ENCODE data around the gene BORCS5. TPM values are rescaled to one million over a fixed set of nuclear protein-coding genes. Genes with fewer than 3 reads are reported as not detected.
"Not testable (repeated sequence)": the region's sequence is repeated elsewhere in the genome, so short reads cannot be mapped to it uniquely, and the experiment has no call there.

BORCS5 gene
- polyA plus RNA-seq, 4 donors, result 7.6 to 8.9 (median 8.0) TPM

DNA sequence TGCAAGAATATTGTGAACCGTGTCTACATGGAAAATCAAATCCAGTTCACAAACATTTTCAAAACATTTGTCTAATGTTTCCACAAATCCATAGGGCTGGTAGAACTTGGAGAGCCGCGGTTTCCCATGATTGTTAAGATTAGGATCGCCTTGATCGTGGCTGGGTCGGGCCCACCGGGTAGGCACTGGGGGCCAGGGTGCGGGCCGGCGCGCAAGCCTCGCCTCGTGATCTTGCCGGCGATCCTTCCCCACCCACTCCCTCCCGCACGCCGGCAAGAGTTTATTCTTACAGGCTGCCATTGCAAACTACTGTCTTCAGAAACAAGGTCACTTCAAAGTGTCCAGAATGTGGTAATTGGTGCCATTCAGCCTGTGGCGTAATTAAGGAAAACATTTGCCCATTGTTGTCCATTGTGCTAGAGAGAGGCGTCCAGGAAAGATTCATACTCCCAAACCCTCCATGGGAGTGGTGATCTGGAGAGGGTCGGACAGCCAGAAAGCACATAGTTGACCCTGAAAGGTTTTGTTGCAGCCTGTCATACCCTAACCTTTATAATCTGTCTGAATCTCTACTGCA lies 95.5 kb downstream of the BORCS5 start:
- no peak for DNase-seq (ENCODE audit: low read depth in 4 of 4, low spot score in 3 of 4)

DNA sequence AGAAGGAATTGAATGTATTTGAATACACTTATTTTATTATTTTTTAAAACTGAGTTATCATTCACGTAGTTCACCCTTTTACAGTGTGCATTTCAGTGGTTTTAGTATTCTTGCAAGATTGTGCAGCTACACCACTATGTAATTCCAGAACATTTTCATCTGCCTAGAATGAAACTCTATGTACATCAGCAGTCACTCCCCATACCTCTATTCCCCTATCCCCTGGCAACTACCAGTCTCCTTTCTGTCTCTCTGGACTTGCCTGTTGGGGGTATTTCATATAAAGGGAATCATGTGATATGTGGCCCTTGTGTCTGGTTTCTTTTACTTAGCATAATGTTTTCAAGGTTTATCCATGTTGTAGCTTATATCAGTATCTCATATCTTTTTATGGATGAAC lies 96.8 kb downstream of the BORCS5 start:
- no peak for DNase-seq (ENCODE audit: low read depth in 4 of 4, low spot score in 3 of 4)

DNA sequence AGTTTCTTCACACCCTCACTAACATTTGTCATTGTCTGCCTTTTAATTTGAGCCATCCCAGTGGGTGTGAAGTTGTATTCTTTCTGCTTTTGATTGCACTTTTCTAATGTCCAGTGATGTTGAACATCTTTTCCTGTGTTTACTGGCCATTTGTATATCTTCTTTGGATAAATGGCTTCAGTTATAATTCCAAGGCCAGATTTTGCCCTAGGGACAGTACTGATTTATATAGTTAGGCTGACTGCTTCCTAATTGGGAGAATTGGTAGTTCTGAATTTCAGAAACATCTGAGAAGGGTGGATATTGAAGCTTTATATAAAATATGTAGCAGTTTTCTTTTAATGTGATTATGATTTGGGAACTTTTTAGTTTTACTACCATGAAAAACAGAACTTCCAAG lies 97.4 kb downstream of the BORCS5 start:
- DNase-seq (ENCODE audit: low read depth in 4 of 4, low spot score in 3 of 4), result no peak

DNA sequence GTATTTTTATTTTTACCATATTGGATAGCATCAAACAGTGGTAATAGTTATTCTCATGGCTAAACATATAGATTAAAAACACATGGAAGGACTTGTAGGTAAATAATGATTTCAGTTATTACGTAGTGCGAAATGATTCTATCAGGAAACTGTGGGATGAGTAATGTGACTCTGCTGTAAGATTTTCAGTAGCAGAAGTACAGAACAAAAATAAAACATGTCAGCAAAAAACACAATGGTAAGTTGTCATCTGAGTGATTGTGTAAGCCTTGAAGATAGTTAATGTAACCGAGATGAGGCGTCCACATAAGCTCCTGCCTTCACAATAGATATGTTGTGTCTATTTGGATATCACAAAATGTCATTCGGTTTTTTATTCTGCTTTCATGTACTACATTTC lies 99.8 kb downstream of the BORCS5 start:
- no peak for DNase-seq (ENCODE audit: low read depth in 4 of 4, low spot score in 3 of 4)

DNA sequence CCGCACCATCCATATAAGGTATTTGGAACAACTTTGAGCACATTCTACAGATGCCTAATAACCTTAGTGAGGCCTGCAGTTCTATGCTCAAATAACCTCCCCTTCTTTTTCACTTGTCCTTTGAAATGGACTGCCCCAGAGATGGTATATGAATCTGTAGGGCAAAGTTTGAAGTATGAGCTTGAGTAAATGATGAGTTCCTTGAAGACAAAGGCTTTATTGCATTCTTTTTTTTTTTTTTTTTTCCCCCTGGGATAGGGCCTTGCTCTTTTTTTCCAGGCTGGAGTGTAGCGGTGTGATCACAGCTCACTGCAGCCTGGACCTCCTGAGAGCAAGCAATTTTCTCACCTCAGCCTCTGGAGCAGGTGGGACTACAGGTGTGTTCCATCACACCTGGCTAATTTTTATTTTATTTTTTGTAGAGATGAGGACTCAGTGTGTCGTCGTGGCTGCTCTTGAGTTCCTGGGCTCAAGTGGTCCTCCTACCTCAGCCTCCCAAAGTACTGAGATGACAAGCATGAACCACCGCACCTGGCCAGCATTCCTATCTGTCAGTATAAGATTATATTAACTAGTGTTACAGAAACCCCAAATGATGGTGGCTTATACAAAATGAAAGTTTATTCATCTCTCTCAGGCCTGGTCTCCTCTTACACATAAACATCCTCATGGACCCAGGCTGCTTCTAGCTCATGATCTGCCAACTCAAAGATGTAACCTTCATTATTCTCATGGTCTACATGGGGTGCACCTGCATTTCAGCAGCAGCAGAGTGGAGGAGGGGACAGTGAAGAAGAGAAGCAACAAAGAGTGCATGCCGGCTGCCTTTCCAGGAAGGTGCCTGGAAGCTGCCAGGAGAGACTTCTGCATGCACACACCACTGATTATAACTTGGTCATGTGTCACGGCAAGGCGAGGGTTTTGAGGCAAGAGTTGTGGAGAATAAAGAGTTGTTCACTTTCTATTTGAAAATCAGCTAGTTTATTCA lies 104.4 kb downstream of the BORCS5 start:
- DNase-seq (ENCODE audit: low read depth in 4 of 4, low spot score in 3 of 4), result no peak

DNA sequence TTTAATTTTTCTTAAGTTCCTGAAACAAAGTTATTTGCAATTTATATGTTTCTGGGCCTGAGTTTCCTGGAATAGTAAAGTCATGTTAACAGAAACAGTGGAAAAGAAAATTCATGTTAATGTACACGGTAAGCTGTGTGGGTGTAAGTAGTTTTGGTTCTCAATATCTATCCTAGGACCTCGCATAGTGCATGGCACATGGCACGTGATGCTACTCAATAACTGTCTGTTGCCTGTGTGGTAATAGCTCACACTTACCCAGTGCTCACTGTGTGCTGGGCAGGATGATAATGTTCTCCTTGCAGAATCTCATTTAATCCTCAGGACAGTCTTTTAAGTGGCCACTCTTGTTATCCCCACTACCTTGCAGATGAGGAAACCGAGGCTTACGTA lies 105.0 kb downstream of the BORCS5 start:
- DNase-seq (ENCODE audit: low read depth in 4 of 4, low spot score in 3 of 4), result no peak

DNA sequence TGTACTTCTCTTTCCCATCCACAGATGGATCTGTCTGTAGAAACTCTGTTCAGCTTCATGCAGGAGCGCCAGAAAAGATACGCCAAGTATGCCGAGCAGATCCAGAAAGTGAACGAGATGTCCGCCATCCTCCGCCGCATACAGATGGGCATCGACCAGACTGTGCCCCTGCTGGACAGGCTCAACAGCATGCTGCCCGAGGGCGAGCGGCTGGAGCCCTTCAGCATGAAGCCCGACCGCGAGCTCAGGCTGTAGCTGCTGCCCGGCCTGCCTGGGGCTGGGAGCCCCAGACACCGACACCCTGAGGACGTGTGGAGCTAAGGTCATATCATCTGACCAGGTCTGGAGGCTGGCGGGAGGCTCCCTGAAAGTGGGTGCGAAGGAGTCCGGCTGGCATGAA lies 108.6 kb downstream of the BORCS5 start:
- DNase-seq (ENCODE audit: low read depth in 4 of 4, low spot score in 3 of 4), result no peak

DNA sequence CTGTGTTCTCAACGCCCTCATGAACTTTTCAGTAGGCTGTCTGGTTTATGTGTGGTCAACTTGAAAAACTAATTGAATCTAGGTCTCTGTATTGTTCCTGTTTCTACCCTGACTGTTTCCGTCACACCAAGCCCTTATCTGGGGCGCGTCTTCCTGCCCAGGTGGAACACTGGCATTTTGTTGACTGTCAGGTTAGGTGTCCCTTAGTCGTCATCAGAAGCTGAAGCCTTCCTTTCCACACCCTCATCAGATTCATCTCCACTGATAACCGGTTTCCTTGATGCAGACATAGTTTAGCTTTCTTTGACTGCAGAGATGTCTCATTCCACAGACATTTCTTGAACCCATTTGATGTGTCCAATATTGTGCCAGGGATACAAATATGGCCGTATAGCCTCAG lies 109.3 kb downstream of the BORCS5 start:
- no peak for DNase-seq (ENCODE audit: low read depth in 4 of 4, low spot score in 3 of 4)

DNA sequence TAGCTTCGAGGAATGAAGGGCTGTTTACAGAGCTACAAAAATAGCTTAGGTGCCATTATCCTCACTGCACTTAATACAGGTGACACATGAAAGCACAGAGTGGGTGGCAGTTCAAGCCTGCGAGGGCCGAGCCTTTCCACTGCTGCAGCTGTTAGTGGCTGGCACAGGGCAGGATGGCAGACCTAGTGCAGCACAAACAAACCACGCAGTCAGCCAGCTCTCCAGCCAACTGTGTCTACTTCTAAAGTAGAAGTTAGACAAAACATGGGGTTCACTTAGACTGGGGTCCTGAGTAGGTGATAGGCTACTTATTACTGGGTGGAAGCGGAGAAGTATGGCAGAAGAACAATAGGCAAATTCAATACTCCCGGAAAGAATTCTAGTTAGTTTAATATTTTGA lies 110.4 kb downstream of the BORCS5 start:
- DNase-seq (ENCODE audit: low read depth in 4 of 4, low spot score in 3 of 4), result no peak

DNA sequence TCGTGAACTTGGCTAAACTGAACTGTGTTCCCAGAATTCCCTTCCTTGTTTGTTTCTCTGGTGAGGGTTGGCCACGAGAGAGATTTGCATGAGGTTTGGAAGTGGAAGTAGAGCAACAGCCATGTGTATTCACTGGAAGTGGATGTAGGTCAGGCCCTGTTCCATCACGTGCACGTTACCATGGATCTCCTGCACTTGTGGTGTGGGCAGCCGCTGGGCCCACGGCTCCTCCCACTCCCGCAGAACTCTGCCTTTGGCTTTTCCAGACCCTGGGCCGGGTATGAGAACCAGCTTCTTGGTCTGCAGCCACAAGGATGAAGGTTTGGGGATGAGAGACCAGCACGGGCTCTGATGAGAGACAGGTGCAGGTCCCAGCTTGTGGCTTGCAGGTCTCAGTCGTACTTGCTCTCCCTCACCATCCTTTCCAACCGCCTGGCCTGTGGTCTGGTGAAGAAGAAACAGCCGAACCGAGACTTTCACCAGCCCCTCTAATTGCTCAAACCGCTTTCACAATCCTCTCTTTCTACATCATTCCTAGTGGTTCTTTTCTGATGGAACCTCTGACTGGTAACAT lies 110.9 kb downstream of the BORCS5 start:
- DNase-seq (ENCODE audit: low read depth in 4 of 4, low spot score in 3 of 4), result no peak

DNA sequence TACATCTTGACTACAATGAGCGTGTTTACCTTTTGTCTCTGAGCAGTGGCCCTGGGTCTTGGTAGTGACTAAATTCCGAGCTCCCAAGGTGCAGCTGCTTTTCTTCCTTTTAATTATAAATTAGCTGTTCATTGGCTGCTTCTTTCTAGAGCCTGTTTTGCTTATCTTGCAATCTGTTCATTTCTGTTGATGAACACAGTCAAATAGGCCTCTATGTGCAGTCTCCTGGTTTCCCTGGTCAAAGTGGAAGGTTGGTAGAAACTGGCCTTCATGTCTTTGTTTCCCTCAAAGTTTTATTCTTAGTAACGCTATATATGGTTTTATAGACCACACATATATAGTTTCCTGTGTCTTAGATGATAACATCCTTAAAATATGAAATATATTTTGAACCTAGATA lies 111.7 kb downstream of the BORCS5 start:
- no peak for DNase-seq (ENCODE audit: low read depth in 4 of 4, low spot score in 3 of 4)

DNA sequence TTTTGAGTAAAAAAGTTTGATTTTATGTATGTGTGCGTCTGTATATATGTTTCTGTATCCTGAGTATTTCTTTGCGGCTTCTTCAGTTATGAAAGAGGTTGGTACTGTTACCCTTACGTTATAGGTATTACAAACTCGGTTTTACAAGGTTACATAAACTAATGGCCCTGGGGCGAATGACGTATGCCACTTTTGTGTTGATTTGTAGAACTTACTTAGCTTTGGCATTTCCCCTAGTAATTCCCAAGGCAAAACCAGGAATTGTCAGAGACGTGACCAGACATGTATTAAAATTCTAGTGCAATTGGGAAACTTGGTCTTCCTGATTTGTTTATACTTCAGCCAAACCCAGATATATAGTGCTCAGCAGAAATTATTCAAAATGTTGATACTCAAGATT lies 112.5 kb downstream of the BORCS5 start:
- no peak for DNase-seq (ENCODE audit: low read depth in 4 of 4, low spot score in 3 of 4)

DNA sequence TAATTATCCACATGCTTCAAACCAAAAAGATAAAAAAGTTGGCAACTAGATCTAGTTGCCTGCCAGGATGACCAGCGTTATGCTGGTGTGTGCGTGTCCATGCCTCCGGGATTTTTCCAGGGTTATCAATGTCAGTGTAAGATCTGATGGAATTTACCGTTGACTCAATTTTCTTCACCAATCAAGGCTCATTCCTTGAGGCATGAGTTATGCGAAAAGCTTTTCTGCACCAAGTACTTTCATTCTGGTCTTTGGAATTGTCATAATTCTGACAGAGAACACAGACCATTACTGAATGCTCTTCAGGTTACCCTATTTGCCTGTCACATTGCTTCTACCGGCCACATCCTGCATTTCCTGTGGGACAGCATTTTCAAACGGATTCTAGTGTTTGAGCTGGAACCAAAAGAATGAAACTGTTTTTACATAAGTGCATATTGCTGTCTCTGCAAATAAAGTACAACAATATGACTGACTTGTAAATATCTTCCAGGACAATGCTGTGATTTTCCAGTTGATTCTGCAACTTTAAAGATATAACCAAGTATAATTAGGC lies 114.0 kb downstream of the BORCS5 start:
- DNase-seq (ENCODE audit: low read depth in 4 of 4, low spot score in 3 of 4), result no peak

DNA sequence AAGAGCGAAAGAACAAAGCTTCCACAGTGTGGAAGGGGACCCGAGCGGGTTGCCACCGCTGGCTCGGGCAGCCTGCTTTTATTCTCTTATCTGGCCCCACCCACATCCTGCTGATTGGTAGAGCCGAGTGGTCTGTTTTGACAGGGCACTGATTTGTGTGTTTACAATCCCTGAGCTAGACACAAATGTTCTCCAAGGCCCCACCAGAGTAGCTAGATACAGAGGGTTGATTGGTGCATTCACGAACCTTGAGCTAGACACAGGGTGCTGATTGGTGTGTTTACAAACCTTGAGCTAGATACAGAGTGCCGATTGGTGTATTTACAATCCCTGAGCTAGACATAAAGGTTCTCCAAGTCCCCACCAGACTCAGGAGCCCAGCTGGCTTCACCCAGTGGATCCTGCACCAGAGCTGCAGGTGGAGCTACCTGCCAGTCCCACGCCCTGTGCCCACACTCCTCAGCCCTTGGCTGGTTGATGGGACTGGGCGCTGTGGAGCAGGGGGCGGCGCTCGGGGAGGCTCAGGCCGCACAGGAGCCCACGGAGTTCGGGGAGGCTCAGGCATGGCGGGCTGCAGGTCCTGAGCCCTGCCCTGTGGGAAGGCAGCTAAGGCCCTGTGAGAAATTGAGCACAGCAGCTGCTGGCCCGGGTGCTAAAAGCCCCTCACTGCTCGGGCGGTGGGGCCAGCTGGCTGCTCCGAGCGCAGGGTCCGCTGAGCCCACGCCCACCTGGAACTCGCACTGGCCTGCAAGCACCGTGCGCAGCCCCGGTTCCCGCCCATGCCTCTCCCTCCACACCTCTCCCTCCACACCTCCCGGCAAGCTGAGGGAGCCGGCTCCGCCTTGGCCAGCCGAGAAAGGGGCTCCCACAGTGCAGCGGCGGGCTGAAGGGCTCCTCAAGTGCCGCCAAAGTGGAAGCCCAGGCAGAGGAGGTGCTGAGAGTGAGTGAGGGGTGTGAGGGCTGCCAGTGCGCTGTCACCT lies 115.4 kb downstream of the BORCS5 start:
- DNase-seq (ENCODE audit: low read depth in 4 of 4, low spot score in 3 of 4), result not testable (repeated sequence)

DNA sequence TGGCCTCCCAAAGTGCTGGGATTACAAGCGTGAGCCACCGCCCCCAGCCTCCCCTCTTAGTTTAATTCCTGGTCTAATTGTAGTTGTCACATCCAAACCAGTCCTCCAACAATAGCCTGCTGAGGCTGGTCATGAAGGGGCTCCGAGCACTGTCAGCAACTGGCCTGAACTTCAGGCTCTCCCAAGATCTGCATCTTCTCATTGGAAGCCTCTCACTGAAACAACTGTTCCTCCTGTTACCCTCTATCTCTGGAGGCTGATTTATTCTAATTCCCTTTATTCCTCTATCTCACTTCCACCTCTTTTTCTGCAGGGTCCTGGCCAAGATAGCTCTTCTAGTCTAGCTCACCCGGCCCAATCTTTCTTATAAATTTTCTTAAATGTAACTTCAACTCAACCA lies 116.3 kb downstream of the BORCS5 start:
- no peak for DNase-seq (ENCODE audit: low read depth in 4 of 4, low spot score in 3 of 4)

DNA sequence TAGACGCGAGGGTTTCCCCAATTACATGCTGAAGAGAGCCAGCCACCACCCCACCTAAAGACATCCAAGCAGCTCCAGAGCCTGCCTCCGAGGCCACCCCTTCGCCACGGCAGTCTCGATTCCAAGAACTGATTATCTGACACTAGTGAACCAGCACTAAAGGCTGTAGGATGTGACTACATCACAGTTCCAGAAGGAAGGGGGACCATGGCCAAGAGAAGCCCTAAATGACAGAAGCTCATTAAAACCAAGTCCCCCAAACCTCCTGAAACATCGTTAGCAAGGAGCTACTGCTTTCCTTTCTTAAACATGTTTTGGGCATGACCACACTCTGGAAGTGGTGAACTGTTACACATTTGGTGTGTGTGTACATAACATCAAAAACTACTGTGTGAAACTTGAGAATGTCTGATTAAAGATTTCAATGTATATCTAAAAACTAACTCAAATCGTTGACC lies 117.6 kb downstream of the BORCS5 start:
- no peak for DNase-seq (ENCODE audit: low read depth in 4 of 4, low spot score in 3 of 4)

DNA sequence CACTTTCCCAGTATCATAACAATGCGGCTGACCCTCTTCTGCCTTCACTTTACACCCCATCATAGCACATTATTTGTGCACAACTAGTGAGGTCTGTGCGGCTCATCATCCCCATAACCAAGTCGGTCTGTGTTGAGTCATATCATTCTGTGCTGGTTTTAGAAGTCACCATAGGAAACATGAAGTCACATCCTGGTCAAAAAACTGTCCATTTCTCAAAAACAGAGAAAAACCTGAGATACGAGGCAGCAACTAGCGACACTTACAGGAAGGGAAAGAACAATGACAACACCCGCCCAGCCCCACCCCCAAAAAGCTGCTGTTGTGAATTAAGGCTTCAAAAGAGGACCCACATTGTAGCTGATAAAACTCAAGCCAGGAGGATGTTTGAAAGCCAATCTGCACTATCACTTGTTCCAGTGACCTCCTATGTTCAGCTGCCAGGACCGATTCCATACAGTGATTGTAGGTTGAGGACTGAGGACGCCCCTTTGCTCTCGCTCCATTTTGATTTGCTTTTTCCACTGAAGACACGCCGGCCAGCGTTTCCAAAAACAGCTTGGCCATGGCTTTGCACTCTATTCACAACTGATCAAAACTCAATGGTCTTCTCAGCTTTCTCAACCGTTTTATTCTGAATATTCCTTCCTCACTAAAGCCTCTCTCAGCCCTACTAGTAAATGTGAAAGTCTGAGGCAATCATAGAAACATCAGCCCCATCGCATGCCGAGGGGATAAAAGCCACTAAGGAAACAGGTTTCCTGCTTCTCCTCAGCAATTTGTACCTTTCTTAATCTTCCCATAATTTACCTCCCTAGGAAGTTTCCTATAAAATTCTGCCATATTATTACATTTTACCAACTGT lies 118.3 kb downstream of the BORCS5 start:
- no peak for DNase-seq (ENCODE audit: low read depth in 4 of 4, low spot score in 3 of 4)

DNA sequence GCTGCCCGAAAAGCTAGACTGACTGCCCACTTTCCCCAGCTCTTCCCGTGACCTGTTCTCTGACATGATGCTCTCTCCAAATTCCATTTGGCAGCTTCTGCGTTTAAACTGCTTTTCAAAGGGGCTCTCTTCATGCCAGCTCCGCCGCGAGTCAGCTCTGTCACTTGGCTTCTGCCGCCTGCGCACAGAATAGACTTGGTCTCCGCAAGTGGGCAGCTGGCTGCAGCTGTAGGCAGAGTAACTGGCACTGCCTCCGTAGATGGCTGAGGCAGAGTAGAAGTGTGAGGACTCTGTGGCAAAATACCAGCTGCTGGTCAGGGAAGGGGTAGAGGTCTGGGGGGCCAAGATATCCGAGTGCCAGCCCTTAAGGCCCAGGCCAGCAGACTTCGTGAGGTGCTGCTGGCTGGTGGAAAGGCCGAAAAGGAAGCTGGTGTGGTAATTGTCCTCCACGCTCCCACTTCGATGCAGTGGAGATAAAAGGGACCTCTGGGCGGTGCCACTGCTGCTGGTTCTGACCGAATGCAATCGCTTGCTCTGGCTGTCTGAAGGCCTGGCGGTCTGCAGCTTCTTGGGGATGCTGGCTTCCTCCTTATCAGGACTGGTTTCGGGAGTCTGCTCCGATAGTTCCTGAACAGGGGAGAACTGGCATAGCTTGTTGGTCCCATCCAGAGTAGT lies 120.1 kb downstream of the BORCS5 start:
- DNase-seq (ENCODE audit: low read depth in 4 of 4, low spot score in 3 of 4), result no peak

DNA sequence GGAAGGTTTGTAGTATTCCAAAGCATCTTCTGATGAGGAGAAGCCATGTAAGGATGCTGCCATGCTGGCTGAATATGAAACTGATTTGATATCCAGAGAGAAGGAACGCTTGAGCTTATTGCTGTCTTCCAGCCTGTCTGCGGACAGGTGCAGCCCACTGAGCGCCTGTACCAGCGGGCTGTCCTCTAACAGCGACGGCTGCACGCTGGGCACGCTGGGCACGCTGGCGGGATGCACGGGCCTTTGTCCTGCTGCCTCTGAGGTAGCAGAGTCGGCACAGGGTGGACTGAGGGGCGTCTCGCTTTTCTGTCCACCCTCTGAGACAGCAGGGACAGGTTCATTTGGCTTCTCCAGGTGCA lies 120.6 kb downstream of the BORCS5 start:
- DNase-seq (ENCODE audit: low read depth in 4 of 4, low spot score in 3 of 4), result no peak

Data from left renal pelvis (tissue), 4 donors.